Skeletal muscle satellite cell (primary cell): ENCODE results near the gene FDPS.

Experiments
- H3K27me3 ChIP-seq: 2 replicates; pipeline ENCODE4 v1.7.0; 2013; ENCODE audit warnings: low read length; ENCODE audit not compliant: control insufficient read depth, insufficient read depth
- H3K36me3 ChIP-seq: 2 replicates; pipeline ENCODE4 v1.7.0; 2013; ENCODE audit warnings: mild to moderate bottlenecking, control low read depth, low read length; ENCODE audit not compliant: insufficient read depth
- H3K4me1 ChIP-seq: 2 replicates; pipeline ENCODE4 v1.7.0; 2013; ENCODE audit warnings: low read length; ENCODE audit not compliant: control insufficient read depth, insufficient read depth
- H3K4me2 ChIP-seq: 2 replicates; pipeline ENCODE4 v1.7.0; 2013; ENCODE audit warnings: mild to moderate bottlenecking, low read length
- H3K4me3 ChIP-seq: 2 replicates; pipeline ENCODE4 v1.7.0; 2013; ENCODE audit warnings: low read length
- H3K9ac ChIP-seq: 2 replicates; pipeline ENCODE4 v1.7.0; 2013; ENCODE audit warnings: mild to moderate bottlenecking, low read depth, low read length, moderate library complexity
- H3K9me3 ChIP-seq: replicated peaks from 2 replicates; pipeline ENCODE4 v1.7.0; 2013; ENCODE audit warnings: mild to moderate bottlenecking, control low read depth, low read length

FDPS gene

GRCh38 chr1:155321639-155322503 lies 13.2 kb downstream of the FDPS start:
- Histone ChIP-seq H3K9ac (peak overlapping the region; percentile 84), H3K9me3 (no peaks in the 10 kb centered on the region), H3K4me3 (peak overlapping the region; percentile 95), H3K4me2 (peak overlapping the region; percentile 99), H3K36me3 (peaks cover 37% of the 10 kb centered on the region), H3K4me1 (peaks cover 30% of the 10 kb centered on the region), H3K27me3 (no peaks in the 10 kb centered on the region)

- Histone ChIP-seq H3K36me3 (peaks cover 40% of the 10 kb centered on the region), H3K9me3 (no peaks in the 10 kb centered on the region), H3K27me3 (no peaks in the 10 kb centered on the region), H3K4me2 (peak overlapping the region; percentile 99), H3K4me3 (peak overlapping the region; percentile 95), H3K4me1 (peaks cover 30% of the 10 kb centered on the region), H3K9ac (peak overlapping the region; percentile 84)
Measured at GRCh38 chr1:155322571-155322952, 13.9 kb downstream of the FDPS start.

GRCh38 chr1:155322953-155323728 lies 14.5 kb downstream of the FDPS start:
- H3K36me3 ChIP-seq: peaks cover 39% of the 10 kb centered on the region
- H3K9ac ChIP-seq: peak overlapping the region; percentile 84
- no peaks in the 10 kb centered on the region for H3K9me3 ChIP-seq
- H3K27me3 ChIP-seq: no peaks in the 10 kb centered on the region
- H3K4me3 ChIP-seq: peak overlapping the region; percentile 95
- H3K4me2 ChIP-seq: peak overlapping the region; percentile 99
- H3K4me1 ChIP-seq: peaks cover 30% of the 10 kb centered on the region

- Histone ChIP-seq H3K27me3 (no peaks in the 10 kb centered on the region), H3K4me2 (peak overlapping the region; percentile 99), H3K9me3 (no peaks in the 10 kb centered on the region), H3K36me3 (peaks cover 37% of the 10 kb centered on the region), H3K4me3 (peak overlapping the region; percentile 95), H3K9ac (peak overlapping the region; percentile 84), H3K4me1 (peaks cover 30% of the 10 kb centered on the region)
Measured at GRCh38 chr1:155323729-155324036, 15.0 kb downstream of the FDPS start.

GRCh38 chr1:155324037-155324716 lies 15.5 kb downstream of the FDPS start:
- no peaks in the 10 kb centered on the region for H3K27me3 ChIP-seq
- peaks cover 30% of the 10 kb centered on the region for H3K4me1 ChIP-seq
- peak overlapping the region; percentile 99 for H3K4me2 ChIP-seq
- H3K4me3 ChIP-seq: peak overlapping the region; percentile 95
- H3K9me3 ChIP-seq: no peaks in the 10 kb centered on the region
- H3K9ac ChIP-seq: peak overlapping the region; percentile 84
- peaks cover 34% of the 10 kb centered on the region for H3K36me3 ChIP-seq

GRCh38 chr1:155324717-155325602 lies 16.3 kb downstream of the FDPS start:
- H3K36me3 ChIP-seq: peaks cover 30% of the 10 kb centered on the region
- peak overlapping the region; percentile 84 for H3K9ac ChIP-seq
- H3K27me3 ChIP-seq: no peaks in the 10 kb centered on the region
- H3K4me3 ChIP-seq: peak overlapping the region; percentile 95
- H3K4me1 ChIP-seq: peaks cover 30% of the 10 kb centered on the region
- H3K4me2 ChIP-seq: peak overlapping the region; percentile 99
- H3K9me3 ChIP-seq: no peaks in the 10 kb centered on the region

- peak overlapping the region; percentile 84 for H3K9ac ChIP-seq
- H3K36me3 ChIP-seq: peaks cover 32% of the 10 kb centered on the region
- H3K27me3 ChIP-seq: no peaks in the 10 kb centered on the region
- peak overlapping the region; percentile 95 for H3K4me3 ChIP-seq
- H3K4me1 ChIP-seq: peaks cover 30% of the 10 kb centered on the region
- H3K4me2 ChIP-seq: peak overlapping the region; percentile 99
- no peaks in the 10 kb centered on the region for H3K9me3 ChIP-seq
Measured at GRCh38 chr1:155325603-155325893, 16.9 kb downstream of the FDPS start.

GRCh38 chr1:155326020-155326526 lies 17.4 kb downstream of the FDPS start:
- peaks cover 24% of the 10 kb centered on the region for H3K4me1 ChIP-seq
- H3K9me3 ChIP-seq: no peaks in the 10 kb centered on the region
- peak overlapping the region; percentile 99 for H3K4me2 ChIP-seq
- H3K4me3 ChIP-seq: no peak overlapping the region
- H3K27me3 ChIP-seq: no peaks in the 10 kb centered on the region
- peak overlapping the region; percentile 84 for H3K9ac ChIP-seq
- peaks cover 37% of the 10 kb centered on the region for H3K36me3 ChIP-seq

GRCh38 chr1:155326631-155327037 lies 18.0 kb downstream of the FDPS start:
- Histone ChIP-seq H3K36me3 (peaks cover 42% of the 10 kb centered on the region), H3K27me3 (no peaks in the 10 kb centered on the region), H3K4me3 (no peak overlapping the region), H3K4me1 (peaks cover 19% of the 10 kb centered on the region), H3K9me3 (no peaks in the 10 kb centered on the region), H3K4me2 (no peak overlapping the region), H3K9ac (no peak overlapping the region)

- no peak overlapping the region for H3K9ac ChIP-seq
- peaks cover 9% of the 10 kb centered on the region for H3K4me1 ChIP-seq
- H3K27me3 ChIP-seq: no peaks in the 10 kb centered on the region
- peaks cover 42% of the 10 kb centered on the region for H3K36me3 ChIP-seq
- H3K4me2 ChIP-seq: no peak overlapping the region
- H3K4me3 ChIP-seq: no peak overlapping the region
- no peaks in the 10 kb centered on the region for H3K9me3 ChIP-seq
Measured at GRCh38 chr1:155327981-155328380, 19.3 kb downstream of the FDPS start.
